Measurements from ENCODE around the gene TNFRSF17.
A peak's percentile ranks its signal among the peaks of the same experiment; 100 is the strongest.
"Not testable (repeated sequence)": the region's sequence is repeated elsewhere in the genome, so short reads cannot be mapped to it uniquely, and the experiment has no call there.

TNFRSF17 gene

DNA sequence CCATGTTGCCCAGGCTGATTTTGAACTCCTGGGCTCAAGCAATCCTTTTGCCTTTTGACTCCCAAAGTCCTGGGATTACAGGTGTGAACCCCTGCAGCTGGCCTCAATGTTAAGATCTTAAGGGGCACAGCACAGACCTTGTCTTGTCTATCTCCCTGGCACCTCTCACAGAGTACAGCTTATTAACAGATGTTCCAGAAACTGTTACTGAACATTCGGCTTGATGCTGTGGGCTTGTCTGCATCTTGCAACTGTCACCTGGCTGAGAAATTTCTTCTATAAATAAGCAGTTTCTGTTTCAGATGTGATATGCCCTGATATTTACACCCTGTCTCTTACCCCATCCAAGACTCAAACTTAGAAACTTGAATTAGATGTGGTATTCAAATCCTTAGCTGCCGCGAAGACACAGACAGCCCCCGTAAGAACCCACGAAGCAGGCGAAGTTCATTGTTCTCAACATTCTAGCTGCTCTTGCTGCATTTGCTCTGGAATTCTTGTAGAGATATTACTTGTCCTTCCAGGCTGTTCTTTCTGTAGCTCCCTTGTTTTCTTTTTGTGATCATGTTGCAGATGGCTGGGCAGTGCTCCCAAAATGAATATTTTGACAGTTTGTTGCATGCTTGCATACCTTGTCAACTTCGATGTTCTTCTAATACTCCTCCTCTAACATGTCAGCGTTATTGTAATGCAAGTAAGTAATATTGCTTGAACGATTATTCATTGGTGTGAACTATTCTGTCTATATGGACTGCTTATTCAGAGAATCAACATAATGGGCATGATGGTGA is at the start of gene TNFRSF17:
TSS of gene TNFRSF17 (plus strand) at position 450 of the 791 bp plus-strand sequence. CDS start at position 565, 115 bp downstream.
- DNase-seq (ENCODE audit: low spot score): peak; percentile 64

DNA sequence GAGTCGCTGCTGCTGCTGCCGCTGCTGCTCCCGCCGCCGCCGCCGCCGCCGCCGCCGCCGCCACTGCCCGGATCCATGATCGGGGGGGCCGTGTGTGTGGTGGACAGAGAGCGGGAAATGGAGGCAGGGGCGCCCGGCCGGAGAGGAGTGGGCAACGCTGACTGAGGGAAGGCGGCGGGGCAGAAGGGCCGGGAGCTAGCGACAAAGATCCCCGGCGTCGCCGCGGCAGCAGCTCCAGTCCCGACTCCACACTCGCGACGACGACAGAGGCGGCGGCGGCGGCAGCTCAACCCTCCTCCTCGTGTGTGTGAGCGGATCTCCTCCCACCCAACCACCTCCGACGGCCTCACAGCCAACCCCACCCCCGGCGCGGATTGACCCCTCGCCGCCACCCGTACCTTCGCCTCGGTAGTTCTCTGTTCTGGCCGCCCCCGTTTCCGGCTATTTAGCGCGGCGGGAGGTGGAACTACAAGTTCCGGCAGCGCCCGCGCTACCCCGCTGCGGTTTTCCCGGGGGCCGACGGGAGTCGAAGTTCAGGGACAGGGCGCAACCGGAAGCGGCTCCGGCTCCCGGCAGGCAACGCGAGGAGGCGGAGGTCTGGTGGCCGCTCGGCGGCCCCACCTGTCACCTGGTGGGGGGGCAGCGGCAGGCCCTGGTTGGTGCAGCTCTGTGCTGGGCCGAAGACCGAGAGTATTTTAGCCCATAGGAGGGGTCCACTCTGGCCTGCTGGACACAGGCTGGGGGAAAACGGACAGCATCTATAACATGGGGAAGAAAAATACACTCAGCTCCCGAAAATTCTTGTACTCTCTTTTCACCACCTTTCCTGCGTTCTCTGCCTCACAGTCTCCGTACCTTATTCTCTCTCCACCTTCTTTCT is 49.1 kb upstream of the TNFRSF17 start, which contains the start of gene GSPT1:
TSS of gene GSPT1 (minus strand) at position 313 of the 880 bp plus-strand sequence. CDS start at position 77, 236 bp downstream.
- DNase-seq (ENCODE audit: low spot score): peak; percentile 92

DNA sequence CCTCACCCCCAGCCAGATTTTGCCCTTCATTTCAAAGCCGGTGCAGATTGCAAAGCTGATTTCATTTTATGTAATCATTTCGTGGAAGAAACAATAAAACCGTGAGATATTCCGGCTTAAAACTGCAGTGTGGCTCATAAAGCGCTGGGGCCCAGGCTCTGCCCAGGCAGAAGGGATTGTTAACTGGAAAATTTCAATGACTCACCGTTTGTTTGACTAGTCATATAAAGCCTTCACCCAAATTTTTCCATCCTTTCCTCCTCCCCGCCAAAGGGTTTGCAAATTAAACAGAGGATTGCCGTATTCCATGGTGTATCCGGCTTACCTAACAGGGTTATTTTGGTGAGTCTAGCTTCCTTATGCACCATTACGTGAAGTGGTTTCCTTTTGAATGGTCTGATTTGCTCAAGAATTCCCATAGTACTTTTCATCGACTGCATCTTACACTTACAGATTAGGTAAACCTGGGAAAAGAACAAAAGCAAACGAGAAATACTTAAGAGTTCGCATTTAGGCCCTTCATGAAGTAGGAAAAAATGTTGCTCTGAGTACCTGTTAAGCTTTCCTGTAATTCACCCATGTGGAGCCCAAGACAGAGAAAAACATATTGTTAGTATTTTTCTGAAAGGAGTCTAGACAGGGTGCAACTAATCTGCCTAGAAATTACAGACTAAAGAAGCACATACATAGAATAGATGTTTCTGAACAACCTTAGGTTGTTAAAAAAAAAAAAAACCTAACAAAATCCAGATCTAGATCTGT is 48.3 kb upstream of the TNFRSF17 start:
- no peak for DNase-seq (ENCODE audit: low spot score)

DNA sequence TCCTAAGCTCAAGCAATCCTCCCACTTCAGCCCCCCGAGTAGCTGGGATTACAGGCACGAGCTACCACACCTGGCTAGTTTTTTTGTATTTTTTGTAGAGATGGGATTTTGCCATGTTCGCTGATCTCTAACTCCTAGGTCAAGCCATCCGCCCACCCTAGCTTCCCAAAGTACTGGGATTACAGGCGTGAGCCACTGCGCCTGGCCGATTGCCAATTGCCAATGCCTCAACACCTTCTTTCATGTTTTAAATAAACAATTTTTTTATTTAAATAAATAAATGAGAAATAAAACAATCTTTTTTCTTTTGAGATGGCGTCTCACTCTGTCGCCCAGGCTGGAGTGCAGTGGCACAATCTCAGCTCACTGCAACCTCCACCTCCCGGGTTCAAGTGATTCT is 41.0 kb upstream of the TNFRSF17 start:
- DNase-seq (ENCODE audit: low spot score): not testable (repeated sequence)

DNA sequence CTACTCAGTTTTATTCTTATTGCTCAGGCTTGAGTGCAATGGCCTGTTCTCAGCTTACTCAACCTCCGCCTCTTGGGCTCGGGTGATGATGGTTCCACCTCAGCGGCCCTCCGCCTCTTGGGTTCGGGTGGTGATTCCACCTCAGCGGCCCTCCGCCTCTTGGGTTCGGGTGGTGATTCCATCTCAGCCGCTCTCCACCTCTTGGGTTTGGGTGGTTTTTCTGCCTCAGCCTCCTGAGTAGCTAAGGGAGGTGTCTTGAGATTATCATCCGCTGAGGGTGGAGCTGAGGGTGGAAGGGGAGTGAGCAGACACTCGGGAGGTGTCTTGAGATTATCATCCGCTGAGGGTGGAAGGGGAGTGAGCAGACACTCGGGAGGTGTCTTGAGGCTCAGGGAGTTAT is 37.7 kb upstream of the TNFRSF17 start:
- DNase-seq (ENCODE audit: low spot score): not testable (repeated sequence)

DNA sequence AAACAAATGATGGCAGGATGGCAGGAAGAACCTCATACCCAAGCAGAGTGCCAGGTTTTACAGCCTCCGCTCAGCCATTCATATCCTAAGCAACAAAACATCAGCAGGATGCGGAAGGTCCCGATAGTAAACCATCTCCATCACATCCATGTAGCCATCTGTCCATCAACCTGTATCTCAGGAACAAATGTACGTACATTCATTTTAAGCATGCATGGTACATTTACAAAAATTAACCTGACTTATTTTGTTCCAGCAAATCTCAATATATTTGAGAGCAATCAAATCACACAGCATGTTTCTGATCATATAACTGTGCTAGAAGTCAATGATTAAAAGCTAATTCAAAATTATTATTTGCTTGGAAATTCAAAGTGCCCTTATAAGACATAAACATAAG is 23.1 kb upstream of the TNFRSF17 start, which contains the start of gene NPIPB2:
TSS of gene NPIPB2 (minus strand) at position 101 of the 400 bp plus-strand sequence. CDS start at position 101, 0 bp downstream.
- not testable (repeated sequence) for DNase-seq (ENCODE audit: low spot score)

DNA sequence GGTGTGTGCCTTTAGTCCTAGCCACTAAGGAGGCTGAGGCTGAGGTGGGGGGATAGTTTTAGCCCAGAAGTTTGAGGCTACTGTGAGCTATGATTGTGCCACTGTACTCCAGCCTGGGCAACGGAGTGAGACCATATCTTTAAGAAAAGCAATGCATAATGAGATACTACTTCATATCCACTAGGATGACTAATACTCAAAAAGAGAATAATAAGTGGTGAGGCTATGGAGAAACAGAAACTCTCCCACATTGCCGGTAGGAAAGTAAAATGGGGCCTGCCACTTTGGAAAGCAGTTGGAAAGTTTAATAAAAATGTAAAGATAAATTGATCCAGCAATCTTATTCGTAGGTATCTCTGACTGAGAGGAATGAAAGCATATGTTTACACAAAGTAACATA is 18.6 kb upstream of the TNFRSF17 start:
- no peak for DNase-seq (ENCODE audit: low spot score)

DNA sequence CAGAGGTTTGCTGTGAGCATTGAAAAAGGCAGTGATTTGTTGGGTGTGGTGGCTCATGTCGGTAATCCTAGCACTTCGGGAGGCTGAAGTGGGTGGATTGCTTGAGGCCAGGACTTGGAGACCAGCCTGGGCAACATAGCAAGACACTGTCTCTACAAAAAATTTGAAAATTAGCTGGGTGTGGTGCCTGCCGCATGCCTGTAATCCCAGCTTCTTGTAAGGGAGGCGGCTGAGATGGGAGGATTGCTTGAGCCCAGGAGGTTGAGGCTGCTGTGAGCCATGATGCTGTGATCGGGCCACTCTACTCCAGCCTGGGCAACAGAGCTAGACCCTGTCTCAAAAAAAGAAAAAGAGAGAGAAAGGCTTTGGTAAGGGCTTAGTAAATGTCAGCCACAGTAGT is 16.2 kb upstream of the TNFRSF17 start:
- no peak for DNase-seq (ENCODE audit: low spot score)

DNA sequence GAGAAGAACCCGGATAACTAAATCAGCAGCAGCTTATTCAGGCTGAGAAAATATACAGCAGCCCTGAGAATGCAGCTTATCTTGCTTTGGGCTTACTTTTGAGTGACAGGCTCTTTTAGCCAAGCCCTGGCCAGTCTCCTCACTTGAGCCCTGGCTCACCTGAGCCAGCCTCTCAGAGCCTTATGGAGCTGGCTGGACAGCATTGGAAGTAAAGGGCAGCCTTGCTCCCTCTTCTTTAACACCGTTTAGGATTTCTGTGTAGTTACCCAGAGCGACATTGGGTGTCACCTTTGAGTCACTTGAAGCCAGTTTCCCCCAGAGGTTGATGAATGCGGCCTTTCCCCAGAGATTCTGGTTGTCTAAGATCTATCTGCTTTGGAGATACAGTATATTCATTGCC is 15.5 kb upstream of the TNFRSF17 start:
- DNase-seq (ENCODE audit: low spot score): peak; percentile 76

DNA sequence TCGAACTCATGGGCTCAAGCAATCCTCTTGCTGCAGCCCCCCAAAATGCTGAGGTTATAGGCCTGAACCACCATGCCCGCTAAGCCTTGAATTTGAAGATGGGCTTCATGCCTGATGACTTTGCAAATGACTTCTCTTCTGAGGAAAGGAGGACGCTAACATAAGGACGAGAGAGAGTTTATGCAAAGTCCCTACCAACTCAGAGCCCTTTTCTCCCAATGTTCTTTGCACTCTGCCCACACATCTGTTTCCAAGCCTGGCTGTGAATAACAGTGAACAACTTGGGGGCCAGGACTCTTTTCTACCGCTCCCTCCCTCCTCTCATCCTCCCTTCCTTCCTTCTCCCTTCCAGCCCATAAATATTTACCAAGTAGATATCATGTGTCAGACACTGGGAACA is 14.6 kb upstream of the TNFRSF17 start:
- peak; percentile 36 for DNase-seq (ENCODE audit: low spot score)

DNA sequence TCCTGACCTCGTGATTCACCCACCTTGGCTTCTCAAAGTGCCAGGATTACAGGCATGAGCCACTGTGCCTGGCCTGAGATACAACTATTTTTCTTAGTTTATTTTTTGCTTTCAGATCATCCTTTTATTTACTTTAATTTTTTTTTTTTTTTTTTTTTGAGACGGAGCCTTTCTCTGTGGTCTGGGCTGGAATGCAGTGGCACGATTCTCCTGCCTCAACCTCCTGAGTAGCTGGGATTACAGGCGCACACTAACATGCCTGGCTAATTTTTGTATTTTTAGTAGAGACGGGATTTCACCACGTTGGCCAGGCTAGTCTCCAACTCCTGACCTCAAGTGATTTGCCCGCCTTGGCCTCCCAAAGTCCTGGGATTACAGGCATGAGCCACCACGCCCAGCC is 11.4 kb upstream of the TNFRSF17 start:
- not testable (repeated sequence) for DNase-seq (ENCODE audit: low spot score)

DNA sequence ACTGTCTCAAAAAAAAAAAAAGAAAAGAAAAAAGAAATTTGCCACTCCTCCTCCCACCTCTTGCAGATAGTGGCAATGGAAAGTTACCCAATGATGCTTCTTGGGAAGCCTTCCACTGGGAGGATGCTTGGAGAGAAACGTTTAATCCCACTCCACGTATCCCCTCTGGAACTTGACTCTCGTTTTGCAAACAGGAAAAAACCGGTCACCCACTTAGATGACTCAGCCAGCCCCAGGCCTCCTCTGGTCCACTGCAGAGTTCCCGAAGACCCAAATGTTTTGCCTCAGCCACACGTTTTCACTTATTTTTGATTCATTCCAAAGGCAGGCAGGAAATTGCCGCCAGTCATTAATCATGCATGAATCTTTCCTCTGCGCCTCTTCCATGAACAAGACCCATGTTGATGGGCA is 9.3 kb upstream of the TNFRSF17 start:
- no peak for DNase-seq (ENCODE audit: low spot score)

DNA sequence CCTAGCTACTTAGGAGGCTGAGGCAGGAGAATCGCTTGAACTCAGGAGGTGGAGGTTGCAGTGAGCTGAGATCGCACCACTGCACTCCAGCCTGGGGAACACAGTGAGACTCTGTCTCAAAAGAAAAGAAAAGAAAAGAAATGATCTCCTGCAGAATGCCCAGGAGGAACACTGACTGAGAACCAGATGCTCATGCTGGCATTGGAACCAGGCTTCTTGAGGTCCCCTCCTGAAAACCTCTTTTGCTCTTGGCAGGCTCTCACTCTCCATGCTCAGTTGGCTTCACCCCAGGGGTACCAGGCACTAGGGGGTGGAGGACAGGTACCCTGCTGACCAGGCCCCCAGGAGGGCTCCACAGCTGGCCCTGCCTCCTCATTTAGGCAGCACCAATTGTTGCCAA is 8.5 kb upstream of the TNFRSF17 start:
- no peak for DNase-seq (ENCODE audit: low spot score)

DNA sequence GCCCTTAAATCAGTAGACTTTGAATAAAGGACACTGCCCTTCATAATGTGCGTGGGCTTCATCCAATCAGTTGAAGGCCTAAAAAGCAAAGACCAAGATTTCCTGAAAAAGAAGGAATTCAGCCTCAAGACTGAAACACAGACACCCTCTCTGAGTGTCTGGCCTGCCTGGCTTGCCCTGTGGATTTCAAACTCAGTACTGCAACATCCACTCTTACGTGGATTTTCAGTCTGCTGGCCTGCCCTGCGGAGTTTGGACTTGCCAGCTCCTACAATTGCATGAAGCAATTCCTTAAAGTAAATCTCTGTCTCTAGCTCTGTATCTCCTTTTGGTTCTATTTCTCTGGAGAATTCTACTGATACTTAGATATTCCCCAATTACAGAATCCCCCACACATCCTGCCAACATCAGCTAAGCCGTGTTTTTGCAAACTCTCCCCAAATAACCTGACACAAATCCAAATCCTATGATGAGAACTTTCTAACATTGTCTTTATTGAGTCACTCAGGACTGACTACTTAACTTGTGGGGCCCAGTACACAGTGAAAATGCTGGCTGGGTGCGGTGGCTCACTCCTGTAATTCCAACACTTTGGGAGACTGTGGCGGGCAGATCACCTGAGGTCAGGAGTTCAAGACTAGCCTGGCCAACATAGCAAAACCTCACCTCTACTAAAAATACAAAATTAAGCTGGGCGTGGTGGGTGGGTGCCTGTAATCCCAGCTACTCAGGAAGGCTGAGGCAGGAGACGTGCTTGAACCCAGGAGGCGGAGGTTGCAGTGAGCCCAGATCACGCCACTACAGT is 7.2 kb upstream of the TNFRSF17 start:
- DNase-seq (ENCODE audit: low spot score): no peak

DNA sequence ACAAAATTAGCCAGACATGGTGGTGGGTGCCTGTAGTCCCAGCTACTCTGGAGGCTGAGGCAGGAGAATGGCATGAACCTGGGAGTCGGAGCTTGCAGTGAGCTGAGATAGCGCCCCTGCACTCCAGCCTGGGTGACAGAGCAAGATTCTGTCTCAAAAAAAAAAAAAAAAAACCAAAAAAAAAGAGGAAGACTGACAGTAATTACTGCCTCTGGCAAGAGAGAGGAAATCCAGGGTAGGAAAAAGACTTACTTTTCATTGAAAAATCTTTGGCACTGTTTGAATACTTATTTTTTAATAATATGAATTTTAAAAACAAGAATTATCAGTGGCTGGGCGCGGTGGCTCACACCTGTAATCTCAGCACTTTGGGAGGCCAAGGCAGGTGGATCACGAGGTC is 2.6 kb upstream of the TNFRSF17 start:
- not testable (repeated sequence) for DNase-seq (ENCODE audit: low spot score)

DNA sequence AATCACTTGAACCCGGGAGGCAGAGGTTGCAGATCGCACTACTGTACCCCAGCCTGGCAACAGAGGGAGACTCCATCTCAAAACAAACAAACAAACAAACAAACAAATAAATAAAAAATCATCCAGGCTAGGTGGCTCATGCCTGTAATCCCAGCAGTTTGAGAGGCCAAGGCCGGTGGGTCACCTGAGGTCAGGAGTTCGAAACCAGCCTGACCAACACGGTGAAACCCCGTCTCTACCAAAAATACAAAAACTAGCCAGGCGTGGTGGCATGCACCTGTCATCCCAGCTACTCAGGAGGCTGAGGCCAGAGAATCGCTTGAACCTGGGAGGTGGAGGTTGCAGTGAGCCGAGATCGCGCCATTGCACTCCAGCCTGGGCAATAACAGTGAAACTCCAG is 2.0 kb upstream of the TNFRSF17 start:
- DNase-seq (ENCODE audit: low spot score): not testable (repeated sequence)

DNA sequence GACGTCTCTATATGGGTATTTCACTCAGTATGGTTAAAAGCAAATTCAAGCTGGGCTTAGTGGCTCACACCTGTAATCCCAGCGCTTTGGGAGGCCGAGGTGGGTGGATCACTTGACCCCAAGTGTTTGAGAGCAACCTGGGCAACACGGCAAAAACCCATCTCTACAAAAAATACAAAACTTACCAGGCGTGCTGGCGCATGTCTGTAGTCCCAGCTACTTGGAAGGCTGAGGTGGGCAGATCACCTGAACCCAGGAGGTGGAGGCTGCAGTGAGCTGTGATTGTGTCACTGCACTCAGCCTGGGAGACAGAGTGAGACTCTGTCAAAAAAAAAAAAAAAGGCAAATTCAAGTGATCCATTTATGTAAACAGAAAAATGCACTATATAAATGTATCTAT is 1.3 kb upstream of the TNFRSF17 start:
- no peak for DNase-seq (ENCODE audit: low spot score)

DNA sequence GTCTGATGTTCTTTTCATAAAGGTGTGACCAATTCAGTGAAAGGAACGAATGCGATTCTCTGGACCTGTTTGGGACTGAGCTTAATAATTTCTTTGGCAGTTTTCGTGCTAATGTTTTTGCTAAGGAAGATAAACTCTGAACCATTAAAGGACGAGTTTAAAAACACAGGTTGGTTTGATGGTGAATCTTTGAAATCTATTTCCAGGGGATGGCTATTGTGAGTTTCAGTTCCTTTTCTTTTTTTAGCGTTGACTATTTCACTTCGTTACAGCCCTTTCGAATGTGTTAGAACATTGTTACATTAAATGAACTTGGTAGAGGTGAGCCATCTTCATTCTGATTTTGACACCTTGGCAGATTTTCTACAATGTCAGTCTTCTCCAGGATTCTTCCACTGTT is 1.2 kb downstream of the TNFRSF17 start:
- peak; percentile 64 for DNase-seq (ENCODE audit: low spot score)

DNA sequence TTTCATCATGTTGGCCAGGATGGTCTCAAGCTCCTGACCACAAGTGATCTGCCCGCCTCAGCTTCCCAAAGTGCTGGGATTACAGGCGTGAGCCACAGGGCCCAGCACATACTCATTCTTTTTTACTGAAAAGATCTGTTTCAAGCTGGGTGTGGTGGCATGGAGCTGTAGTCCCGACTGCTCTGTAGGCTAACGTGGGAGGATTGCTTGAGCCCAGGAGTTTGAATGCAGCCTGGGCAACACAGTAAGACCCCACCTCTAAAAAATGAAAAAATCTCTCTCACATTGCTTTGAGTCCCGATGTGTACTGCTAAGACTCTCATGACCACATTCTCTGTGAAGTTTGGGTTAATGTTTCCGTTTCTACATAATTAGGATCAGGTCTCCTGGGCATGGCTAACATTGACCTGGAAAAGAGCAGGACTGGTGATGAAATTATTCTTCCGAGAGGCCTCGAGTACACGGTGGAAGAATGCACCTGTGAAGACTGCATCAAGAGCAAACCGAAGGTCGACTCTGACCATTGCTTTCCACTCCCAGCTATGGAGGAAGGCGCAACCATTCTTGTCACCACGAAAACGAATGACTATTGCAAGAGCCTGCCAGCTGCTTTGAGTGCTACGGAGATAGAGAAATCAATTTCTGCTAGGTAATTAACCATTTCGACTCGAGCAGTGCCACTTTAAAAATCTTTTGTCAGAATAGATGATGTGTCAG is 2.3 kb downstream of the TNFRSF17 start:
- no peak for DNase-seq (ENCODE audit: low spot score)

DNA sequence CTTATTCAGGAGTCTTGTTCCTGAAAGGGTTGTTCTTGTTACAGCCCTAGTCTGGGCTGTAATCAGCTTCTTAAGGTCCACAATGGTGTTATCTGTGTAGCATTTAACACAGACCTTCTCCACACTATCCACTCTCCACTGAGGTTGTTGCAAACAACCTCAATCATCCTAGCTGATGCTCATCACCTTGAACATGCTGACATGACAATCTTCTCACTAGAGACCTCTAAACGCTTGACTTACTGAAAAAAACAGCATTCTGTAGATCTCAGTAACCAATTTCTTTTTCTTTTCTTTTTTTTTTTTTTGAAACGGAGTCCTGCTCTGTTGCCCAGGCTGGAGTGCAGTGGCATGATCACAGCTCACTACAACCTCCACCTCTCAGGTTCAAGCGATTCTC is 3.6 kb downstream of the TNFRSF17 start:
- no peak for DNase-seq (ENCODE audit: low spot score)
